NCI-H748 (cell line): ENCODE data around the gene GAGE12E.
"Not testable (repeated sequence)": the region's sequence is repeated elsewhere in the genome, so short reads cannot be mapped to it uniquely, and the experiment has no call there.

Experiments
- DNase-seq: peaks from one replicate; lab custom pipeline; 2025; ENCODE audit not compliant: unreplicated experiment; lab: John Stamatoyannopoulos, UW

The GAGE12E gene, protein sequence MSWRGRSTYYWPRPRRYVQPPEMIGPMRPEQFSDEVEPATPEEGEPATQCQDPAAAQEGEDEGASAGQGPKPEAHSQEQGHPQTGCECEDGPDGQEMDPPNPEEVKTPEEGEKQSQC

DNA sequence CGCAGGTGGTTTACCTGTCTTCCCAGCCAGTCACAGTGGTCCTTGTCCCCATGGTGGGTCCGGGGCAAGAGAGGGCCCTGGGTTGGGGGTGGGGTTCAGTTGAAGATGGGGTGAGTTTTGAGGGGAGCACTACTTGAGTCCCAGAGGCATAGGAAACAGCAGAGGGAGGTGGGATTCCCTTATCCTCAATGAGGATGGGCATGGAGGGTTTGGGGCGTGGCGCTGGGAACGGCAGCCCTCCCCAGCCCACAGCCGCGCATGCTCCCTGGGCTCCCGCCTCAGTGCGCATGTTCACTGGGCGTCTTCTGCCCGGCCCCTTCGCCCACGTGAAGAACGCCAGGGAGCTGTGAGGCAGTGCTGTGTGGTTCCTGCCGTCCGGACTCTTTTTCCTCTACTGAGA lies at the start of gene GAGE12E:
TSS of gene GAGE12E (plus strand) at position 301 of the 400 bp plus-strand sequence. CDS start 1,155 bp downstream, outside the sequence.
- not testable (repeated sequence) for DNase-seq

DNA sequence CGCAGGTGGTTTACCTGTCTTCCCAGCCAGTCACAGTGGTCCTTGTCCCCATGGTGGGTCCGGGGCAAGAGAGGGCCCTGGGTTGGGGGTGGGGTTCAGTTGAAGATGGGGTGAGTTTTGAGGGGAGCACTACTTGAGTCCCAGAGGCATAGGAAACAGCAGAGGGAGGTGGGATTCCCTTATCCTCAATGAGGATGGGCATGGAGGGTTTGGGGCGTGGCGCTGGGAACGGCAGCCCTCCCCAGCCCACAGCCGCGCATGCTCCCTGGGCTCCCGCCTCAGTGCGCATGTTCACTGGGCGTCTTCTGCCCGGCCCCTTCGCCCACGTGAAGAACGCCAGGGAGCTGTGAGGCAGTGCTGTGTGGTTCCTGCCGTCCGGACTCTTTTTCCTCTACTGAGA lies 19.2 kb upstream of the GAGE12E start, which contains the start of gene GAGE12C:
TSS of gene GAGE12C (plus strand) at position 301 of the 400 bp plus-strand sequence. CDS start 1,155 bp downstream, outside the sequence.
- DNase-seq, result not testable (repeated sequence)

GRCh38 chrX:49541433-49541832 lies 9.7 kb upstream of the GAGE12E start, which contains the start of gene GAGE12D:
Gene GAGE12D, plus strand, starts transcription at chrX:49541733. Its CDS starts 1,155 bp downstream, at chrX:49542888.
- DNase-seq, result not testable (repeated sequence)

DNA sequence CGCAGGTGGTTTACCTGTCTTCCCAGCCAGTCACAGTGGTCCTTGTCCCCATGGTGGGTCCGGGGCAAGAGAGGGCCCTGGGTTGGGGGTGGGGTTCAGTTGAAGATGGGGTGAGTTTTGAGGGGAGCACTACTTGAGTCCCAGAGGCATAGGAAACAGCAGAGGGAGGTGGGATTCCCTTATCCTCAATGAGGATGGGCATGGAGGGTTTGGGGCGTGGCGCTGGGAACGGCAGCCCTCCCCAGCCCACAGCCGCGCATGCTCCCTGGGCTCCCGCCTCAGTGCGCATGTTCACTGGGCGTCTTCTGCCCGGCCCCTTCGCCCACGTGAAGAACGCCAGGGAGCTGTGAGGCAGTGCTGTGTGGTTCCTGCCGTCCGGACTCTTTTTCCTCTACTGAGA lies 9.5 kb downstream of the GAGE12E start, which contains the start of gene GAGE12F:
TSS of gene GAGE12F (plus strand) at position 301 of the 400 bp plus-strand sequence. CDS start 1,155 bp downstream, outside the sequence.
- not testable (repeated sequence) for DNase-seq

DNA sequence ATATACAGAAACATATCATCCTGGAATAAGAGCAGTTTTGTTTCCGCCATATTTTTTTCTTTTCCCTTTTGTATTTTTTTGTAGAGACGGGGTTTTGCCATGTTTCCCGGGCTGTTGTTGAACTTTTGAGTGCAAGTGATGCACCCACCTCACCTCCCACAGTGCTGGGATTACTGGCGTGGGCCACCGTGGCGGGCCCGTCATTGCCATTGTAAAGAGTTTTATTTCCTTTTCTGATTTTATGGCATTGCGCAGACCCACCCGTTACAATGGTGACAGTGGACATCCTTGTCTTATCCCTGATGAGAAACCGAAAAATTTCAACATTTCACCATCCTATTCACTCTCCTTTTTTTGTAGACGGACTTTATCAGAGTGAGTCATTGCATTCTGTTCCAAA lies 17.6 kb downstream of the GAGE12E start:
- DNase-seq, result not testable (repeated sequence)

GRCh38 chrX:49569152-49569551 lies 18.1 kb downstream of the GAGE12E start:
- not testable (repeated sequence) for DNase-seq

DNA sequence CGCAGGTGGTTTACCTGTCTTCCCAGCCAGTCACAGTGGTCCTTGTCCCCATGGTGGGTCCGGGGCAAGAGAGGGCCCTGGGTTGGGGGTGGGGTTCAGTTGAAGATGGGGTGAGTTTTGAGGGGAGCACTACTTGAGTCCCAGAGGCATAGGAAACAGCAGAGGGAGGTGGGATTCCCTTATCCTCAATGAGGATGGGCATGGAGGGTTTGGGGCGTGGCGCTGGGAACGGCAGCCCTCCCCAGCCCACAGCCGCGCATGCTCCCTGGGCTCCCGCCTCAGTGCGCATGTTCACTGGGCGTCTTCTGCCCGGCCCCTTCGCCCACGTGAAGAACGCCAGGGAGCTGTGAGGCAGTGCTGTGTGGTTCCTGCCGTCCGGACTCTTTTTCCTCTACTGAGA lies 19.0 kb downstream of the GAGE12E start, which contains the start of gene GAGE12G:
TSS of gene GAGE12G (plus strand) at position 301 of the 400 bp plus-strand sequence. CDS start 1,155 bp downstream, outside the sequence.
- DNase-seq, result not testable (repeated sequence)

- not testable (repeated sequence) for DNase-seq
Measured at GRCh38 chrX:49579649-49580048, 28.6 kb downstream of the GAGE12E start, which contains the start of gene GAGE12H. Gene GAGE12H, plus strand, starts transcription at chrX:49579949. Its CDS starts 1,155 bp downstream, at chrX:49581104.

DNA sequence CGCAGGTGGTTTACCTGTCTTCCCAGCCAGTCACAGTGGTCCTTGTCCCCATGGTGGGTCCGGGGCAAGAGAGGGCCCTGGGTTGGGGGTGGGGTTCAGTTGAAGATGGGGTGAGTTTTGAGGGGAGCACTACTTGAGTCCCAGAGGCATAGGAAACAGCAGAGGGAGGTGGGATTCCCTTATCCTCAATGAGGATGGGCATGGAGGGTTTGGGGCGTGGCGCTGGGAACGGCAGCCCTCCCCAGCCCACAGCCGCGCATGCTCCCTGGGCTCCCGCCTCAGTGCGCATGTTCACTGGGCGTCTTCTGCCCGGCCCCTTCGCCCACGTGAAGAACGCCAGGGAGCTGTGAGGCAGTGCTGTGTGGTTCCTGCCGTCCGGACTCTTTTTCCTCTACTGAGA lies 38.1 kb downstream of the GAGE12E start, which contains the start of gene GAGE2A:
TSS of gene GAGE2A (plus strand) at position 301 of the 400 bp plus-strand sequence. CDS start 1,155 bp downstream, outside the sequence.
- DNase-seq, result not testable (repeated sequence)

- not testable (repeated sequence) for DNase-seq
Measured at GRCh38 chrX:49589769-49590478, 38.8 kb downstream of the GAGE12E start.

DNA sequence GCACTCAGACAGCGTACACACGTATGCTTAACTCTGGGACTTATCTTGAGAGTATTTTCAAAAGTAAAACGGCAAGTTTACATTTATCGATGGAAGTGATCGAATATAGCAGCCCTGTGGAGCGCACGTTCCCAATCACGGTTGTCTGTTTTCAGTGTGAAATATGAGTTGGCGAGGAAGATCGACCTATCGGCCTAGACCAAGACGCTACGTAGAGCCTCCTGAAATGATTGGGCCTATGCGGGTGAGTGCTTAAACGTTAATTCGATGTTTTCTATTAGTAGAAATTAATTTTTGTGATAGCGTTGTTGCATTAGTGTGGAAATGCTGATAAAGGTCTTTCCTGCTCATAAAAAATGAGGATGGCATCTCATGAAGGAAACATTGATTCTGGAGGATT lies 39.4 kb downstream of the GAGE12E start:
- not testable (repeated sequence) for DNase-seq

- DNase-seq, result not testable (repeated sequence)
Measured at GRCh38 chrX:49598720-49599119, 47.6 kb downstream of the GAGE12E start, which contains the start of gene GAGE1. Gene GAGE1, plus strand, starts transcription at chrX:49599020. Its CDS starts 1,155 bp downstream, at chrX:49600175.
